Pancreas (tissue), 10 donors: ENCODE measurements around the gene CNGA3. TPM values are rescaled to one million over a fixed set of nuclear protein-coding genes. Genes with fewer than 3 reads are reported as not detected.

ENCODE experiments used
- ATAC-seq, 4 donors: fragments of 200-7000 bp; cut with Tn5 transposase; one replicate each; pipeline versions ENCODE4 v1.8.0 to v1.9.1; 2020; ENCODE audit warnings: mild to moderate bottlenecking in 4 of 4, moderate library complexity in 4 of 4
- DNase-seq, 6 donors: peaks; one replicate each; pipeline ENCODE4 v3.0.0-alpha.2; 2020
- FAIRE-seq: peaks from 2 replicates; lab custom pipeline; 2012; peaks lifted over from hg19 to GRCh38; lab: Jason Lieb, UNC
- H3K27ac ChIP-seq, 4 donors: fragments of 200-600 bp; sonication (generic); 1 replicate in 3 of 4; 2 replicates in 1 of 4; pipeline versions ENCODE4 v1.5.0 to v1.8.0; 2020
- H3K27me3 ChIP-seq, 4 donors: fragments of 200-600 bp; one replicate each; pipeline ENCODE4 v1.8.0; 2021
- H3K36me3 ChIP-seq, 3 donors: fragments of 200-600 bp; sonication (generic) in 1 of 3; one replicate each; pipeline versions ENCODE4 v1.5.0 to v1.8.0; 2020 to 2021
- H3K4me1 ChIP-seq, 3 donors: fragments of 200-600 bp; one replicate each; pipeline ENCODE4 v1.8.0; 2021
- H3K4me3 ChIP-seq, 4 donors: fragments of 200-600 bp; sonication (generic) in 2 of 4; one replicate each; pipeline versions ENCODE4 v1.5.0 to v1.8.0; 2020 to 2021
- H3K9me3 ChIP-seq, 4 donors: fragments of 200-600 bp; one replicate each; pipeline ENCODE4 v1.8.0; 2021
- WGBS, 2 donors: extraction: QIAGEN DNeasy Blood & Tissue Kit; methylation state at CpG; one replicate each; pipeline ENCODE4 v1.1.7; 2013; 5-methylcytosine and 5-hydroxymethylcytosine counted together
- intact Hi-C, 3 donors: fragments of 100-400 bp; cut with DNase I; formaldehyde crosslinking; loops; one replicate each; pipeline versions ENCODE4 v1.11.1 to v1.14.2; 2022
- polyA plus RNA-seq, 2 donors: library from polyadenylated mRNA; stranded (reverse); fragments of 200-250 nt; gene quantifications; one replicate each; pipeline ENCODE4 v1.2.3, GENCODE V29; 2013
- total RNA-seq, 6 donors: library from RNA; stranded (reverse); fragmentation: NEBNext Ultra II Directional in 4 of 6; extraction: Animal tissue kit (Norgen Biotek cat#: 25700) in 4 of 6; gene quantifications; one replicate each; pipeline versions ENCODE4 v1.2.1 to v1.2.4, GENCODE V29; 2021 to 2023
- TF ChIP-seq, protein P1 (sequence below), 4 donors: fragments of 200-600 bp; sonication (generic) in 3 of 4; IDR thresholded peaks; one replicate each; pipeline versions ENCODE4 v1.5.0 to v1.8.0; 2021; ENCODE audit warnings: antibody characterized with exemption in 4 of 4
- donor health status: healthy with polysubstance abuse.
- donor health status: DM: no; HTN: no; CAD: no; lungs with moderate emphysema.
- donor health status: DM: no; HTN: no; CAD: no.
- donor health status: control.
- donor health status: control.
- donor health status: Bipolar disorder and iron deficiency.
- donor health status: DM: yes; HTN: yes; CAD: no.
- donor health status: DM: no; HTN: no; CAD: no.
- donor health status: DM: no; HTN: no; CAD: no.
- donor health status: DM: yes; HTN: yes; CAD: no.

CNGA3 gene
- total and polyA plus RNA-seq, 8 donors = 0.09 to 1.5 (median 0.28) TPM

DNA sequence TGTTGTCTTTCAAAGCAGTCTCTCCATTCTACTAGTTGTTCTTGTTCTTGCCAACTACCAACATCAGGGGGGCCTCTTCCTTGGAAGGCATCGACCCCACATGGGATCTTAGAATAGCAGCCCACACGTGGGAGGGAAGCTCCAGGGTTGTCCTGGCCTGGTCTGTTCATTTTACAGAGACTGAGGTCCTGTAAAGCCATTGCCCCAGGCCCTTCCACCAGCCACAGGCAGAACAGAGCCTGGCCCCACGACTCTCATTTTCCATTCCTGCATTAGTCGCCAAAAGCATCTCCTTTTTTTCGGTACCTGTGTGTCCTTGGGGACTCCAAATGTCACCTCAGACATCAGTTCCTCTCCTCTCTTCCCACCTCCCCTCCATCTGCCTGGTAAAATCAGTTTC is 28.0 kb downstream of the CNGA3 start:
- intact Hi-C loops = no loop called here
- no peak overlapping the region for H3K27ac ChIP-seq
- FAIRE-seq = no peak
- WGBS, 2 donors = 38 to 40% methylated on average over 5 of the region's 5 CpGs
- H3K27me3 ChIP-seq = no peaks in the 10 kb centered on the region
- H3K36me3 ChIP-seq = no peaks in the 10 kb centered on the region
- ATAC-seq = no peak
- H3K9me3 ChIP-seq = no peaks in the 10 kb centered on the region
- H3K4me1 ChIP-seq = peaks cover 0 to 6% (median 0%) of the 10 kb centered on the region in 3 donors
- H3K4me3 ChIP-seq = no peak overlapping the region
- TF ChIP-seq, protein P1, sequence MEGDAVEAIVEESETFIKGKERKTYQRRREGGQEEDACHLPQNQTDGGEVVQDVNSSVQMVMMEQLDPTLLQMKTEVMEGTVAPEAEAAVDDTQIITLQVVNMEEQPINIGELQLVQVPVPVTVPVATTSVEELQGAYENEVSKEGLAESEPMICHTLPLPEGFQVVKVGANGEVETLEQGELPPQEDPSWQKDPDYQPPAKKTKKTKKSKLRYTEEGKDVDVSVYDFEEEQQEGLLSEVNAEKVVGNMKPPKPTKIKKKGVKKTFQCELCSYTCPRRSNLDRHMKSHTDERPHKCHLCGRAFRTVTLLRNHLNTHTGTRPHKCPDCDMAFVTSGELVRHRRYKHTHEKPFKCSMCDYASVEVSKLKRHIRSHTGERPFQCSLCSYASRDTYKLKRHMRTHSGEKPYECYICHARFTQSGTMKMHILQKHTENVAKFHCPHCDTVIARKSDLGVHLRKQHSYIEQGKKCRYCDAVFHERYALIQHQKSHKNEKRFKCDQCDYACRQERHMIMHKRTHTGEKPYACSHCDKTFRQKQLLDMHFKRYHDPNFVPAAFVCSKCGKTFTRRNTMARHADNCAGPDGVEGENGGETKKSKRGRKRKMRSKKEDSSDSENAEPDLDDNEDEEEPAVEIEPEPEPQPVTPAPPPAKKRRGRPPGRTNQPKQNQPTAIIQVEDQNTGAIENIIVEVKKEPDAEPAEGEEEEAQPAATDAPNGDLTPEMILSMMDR (IDR thresholded peaks at IDR 0.05) = no peak
- DNase-seq = no peak

DNA sequence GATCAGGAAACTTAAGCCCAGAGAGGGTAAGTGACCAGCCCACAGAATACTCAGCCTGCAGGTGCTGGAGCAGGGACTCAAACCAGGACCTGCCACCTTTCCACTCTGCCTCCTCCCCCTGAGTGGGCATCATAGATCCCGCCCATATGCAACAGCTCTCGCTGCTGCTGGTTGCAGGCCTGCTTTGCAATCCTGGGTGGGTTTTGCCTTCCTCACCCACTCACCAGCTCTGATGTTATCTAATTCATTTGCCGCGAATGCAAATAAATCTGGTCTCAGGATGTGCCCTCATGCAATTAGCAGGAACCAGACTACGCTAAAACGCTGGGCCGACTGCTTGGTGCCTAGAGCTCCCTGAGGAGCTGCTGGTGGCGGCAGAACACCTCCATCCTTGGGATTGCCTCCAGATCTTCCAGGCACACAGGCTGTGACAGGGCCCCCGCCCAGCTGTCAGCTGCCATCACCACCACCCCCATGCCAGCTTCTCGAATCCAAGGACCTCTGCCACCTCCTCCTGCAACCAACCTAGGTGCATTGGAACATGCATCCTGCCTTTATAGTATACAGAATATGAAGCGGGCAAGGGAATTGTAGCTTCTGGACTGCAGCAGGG is 28.8 kb downstream of the CNGA3 start:
- H3K9me3 ChIP-seq = no peaks in the 10 kb centered on the region
- no peaks in the 10 kb centered on the region for H3K36me3 ChIP-seq
- no peak overlapping the region for H3K4me3 ChIP-seq
- DNase-seq (no peak), ATAC-seq (no peak), FAIRE-seq (no peak)
- TF ChIP-seq, protein P1 (IDR thresholded peaks at IDR 0.05) = no peak
- intact Hi-C loops = no loop called here
- H3K4me1 ChIP-seq = peaks cover 0 to 6% (median 0%) of the 10 kb centered on the region in 3 donors
- WGBS, 2 donors = 61 to 81% methylated on average over 11 of the region's 11 CpGs
- H3K27ac ChIP-seq = no peak overlapping the region
- H3K27me3 ChIP-seq = no peaks in the 10 kb centered on the region

DNA sequence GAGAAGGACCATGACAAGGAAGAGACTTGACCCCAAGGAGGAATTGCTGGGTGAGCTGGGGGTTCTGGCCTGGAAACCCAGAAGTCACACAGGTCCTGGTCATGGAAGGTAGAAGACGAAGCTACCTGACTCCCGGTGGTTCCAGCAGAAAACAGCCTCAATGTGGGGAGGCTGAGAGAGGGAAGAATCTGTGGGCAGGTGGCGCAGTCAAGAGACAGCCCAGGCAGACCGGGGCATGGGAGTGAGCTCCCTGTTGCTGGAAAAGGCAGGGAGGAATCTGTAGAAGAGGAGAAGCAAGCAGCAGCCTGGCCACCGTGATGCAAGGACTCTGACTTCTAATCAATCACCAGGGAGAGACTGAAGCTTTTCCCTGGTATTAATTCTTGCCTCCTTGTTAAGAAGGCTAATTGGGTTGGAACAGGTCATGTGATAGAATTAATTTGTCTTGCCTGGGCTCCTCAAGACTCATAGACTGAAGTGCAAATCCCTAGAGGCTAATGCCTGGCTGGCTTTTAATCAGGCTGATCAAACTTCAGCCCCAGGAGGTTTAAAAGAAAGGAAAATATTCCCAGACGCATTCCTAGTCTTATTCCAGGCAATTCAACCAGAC is 30.1 kb downstream of the CNGA3 start:
- ATAC-seq = no peak
- intact Hi-C loops = no loop called here
- TF ChIP-seq, protein P1 (IDR thresholded peaks at IDR 0.05) = no peak
- 68 to 72% methylated on average over 6 of the region's 6 CpGs for WGBS, 2 donors
- no peaks in the 10 kb centered on the region for H3K27me3 ChIP-seq
- H3K27ac ChIP-seq = no peak overlapping the region
- peaks cover 0 to 6% (median 0%) of the 10 kb centered on the region in 3 donors for H3K4me1 ChIP-seq
- no peak for FAIRE-seq
- H3K4me3 ChIP-seq = no peak overlapping the region
- DNase-seq = no peak
- H3K36me3 ChIP-seq = no peaks in the 10 kb centered on the region
- H3K9me3 ChIP-seq = no peaks in the 10 kb centered on the region

DNA sequence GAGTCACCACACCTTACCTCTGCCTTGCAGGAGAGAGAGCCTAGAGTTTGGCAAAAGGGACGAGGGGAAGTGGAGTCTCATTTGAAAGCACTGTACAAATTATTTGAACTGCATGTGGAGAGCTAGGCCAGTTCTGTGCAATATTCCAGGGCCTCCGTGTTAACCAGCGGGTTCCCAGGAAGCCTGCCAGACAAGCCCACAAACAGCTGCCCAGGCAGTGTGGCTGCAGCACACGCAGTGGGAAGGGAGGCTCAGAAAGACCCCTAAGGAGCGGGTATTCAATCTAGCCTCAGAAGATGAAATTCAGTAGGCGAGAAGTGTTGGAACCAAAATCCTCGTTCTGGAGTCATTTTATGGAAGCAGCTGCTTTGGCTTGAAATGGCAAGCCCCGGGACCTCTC is 30.7 kb downstream of the CNGA3 start:
- no peak for FAIRE-seq
- no peak for DNase-seq
- ATAC-seq = no peak
- no peaks in the 10 kb centered on the region for H3K9me3 ChIP-seq
- TF ChIP-seq, protein P1 (IDR thresholded peaks at IDR 0.05) = no peak
- H3K4me3 ChIP-seq = no peak overlapping the region
- intact Hi-C loops = no loop called here
- H3K4me1 ChIP-seq = peaks cover 0 to 6% (median 0%) of the 10 kb centered on the region in 3 donors
- H3K27me3 ChIP-seq = no peaks in the 10 kb centered on the region
- no peaks in the 10 kb centered on the region for H3K36me3 ChIP-seq
- H3K27ac ChIP-seq = no peak overlapping the region
- WGBS, 2 donors = 56 to 62% methylated on average over 8 of the region's 8 CpGs

DNA sequence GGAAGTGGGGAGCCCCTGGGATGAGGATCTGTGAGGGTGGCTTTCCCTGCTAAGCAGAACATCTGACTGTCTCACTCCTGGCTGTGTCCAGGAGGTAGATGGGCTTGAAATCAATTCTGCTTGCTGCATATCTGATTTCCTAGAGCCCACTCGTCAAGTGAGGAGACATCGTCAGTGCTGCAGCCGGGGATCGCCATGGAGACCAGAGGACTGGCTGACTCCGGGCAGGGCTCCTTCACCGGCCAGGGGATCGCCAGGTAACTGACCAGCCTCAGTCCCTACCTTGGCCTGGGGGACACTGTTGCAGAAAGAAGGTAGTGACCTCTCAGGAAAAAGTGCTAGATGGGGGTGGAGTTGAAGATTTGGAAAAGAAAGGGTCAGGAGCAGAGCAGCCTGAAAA is 31.3 kb downstream of the CNGA3 start:
- TF ChIP-seq, protein P1 (IDR thresholded peaks at IDR 0.05) = no peak
- intact Hi-C loops = no loop called here
- no peak for FAIRE-seq
- DNase-seq = no peak
- Histone ChIP-seq H3K4me1 (peaks cover 0 to 6% (median 0%) of the 10 kb centered on the region in 3 donors), H3K27ac (no peak overlapping the region), H3K4me3 (no peak overlapping the region), H3K27me3 (no peaks in the 10 kb centered on the region), H3K9me3 (no peaks in the 10 kb centered on the region), H3K36me3 (no peaks in the 10 kb centered on the region)
- ATAC-seq = no peak
- WGBS, 2 donors = 48% methylated on average over 7 of the region's 7 CpGs
